HG03378 (cell line): Measurements from ENCODE around the gene TRIM4.

Experiments used
- ATAC-seq: cut with Tn5 transposase; IDR thresholded peaks from one replicate; pipeline ENCODE4 v1.9.1; 2021; ENCODE audit warnings: mild to moderate bottlenecking, moderate library complexity; ENCODE audit not compliant: unreplicated experiment

Gene TRIM4

GRCh38 chr7:99848420-99849216 lies 70.7 kb downstream of the TRIM4 start:
- no peak for ATAC-seq

GRCh38 chr7:99844328-99844727 lies 75.0 kb downstream of the TRIM4 start:
- no peak for ATAC-seq

DNA sequence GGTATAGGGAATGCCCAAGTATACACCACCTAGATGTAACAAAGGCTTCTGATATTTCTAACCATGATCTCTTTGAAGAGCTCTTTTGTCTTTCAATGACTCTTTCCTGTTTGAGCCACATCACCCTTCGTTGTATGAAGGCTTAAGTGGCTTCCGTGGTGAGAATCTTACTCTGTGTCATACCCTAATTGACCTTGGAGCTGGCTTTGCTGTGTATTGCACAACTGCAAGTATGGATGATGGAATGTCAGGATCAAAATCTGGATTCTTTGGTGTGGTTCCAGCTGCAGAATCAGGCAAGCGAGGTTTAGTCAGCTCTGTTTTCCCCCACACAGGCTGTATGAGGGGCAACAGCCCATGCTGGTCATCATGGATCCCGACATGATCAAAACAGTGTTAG lies 75.5 kb downstream of the TRIM4 start:
- ATAC-seq: no peak

- no peak for ATAC-seq
Observed at GRCh38 chr7:99842926-99843325, 76.4 kb downstream of the TRIM4 start.
